ENCODE results near the gene RAP1GDS1. TPM values are rescaled to one million over a fixed set of nuclear protein-coding genes. Genes with fewer than 3 reads are reported as not detected.
"Not testable (repeated sequence)": the region's sequence is repeated elsewhere in the genome, so short reads cannot be mapped to it uniquely, and the experiment has no call there.

The RAP1GDS1 gene
- total RNA-seq, 1 donor from 2014 or later = 67.8 TPM

GRCh38 chr4:98448908-98449307 is 187.7 kb downstream of the RAP1GDS1 start:
- DNase-seq (ENCODE audit: low spot score) = peak; percentile 14
- H3K36me3 Mint-ChIP-seq (ENCODE audit: low read depth, unreplicated experiment) = peaks cover 8% of the 10 kb centered on the region
- no peaks in the 10 kb centered on the region for H3K4me1 Mint-ChIP-seq (ENCODE audit: unreplicated experiment)
- peaks cover 6% of the 10 kb centered on the region for H3K27me3 Mint-ChIP-seq (ENCODE audit: unreplicated experiment)
- no peak overlapping the region for H3K27ac Mint-ChIP-seq (ENCODE audit: unreplicated experiment)
- no peak overlapping the region for H3K4me3 Mint-ChIP-seq (ENCODE audit: unreplicated experiment)
- H3K9me3 Mint-ChIP-seq (ENCODE audit: unreplicated experiment) = no peaks in the 10 kb centered on the region
- TF ChIP-seq CTCF (IDR thresholded peaks at IDR 0.05; ENCODE audit: unreplicated experiment) = no peak

GRCh38 chr4:98452091-98452490 is 190.9 kb downstream of the RAP1GDS1 start:
- Mint-ChIP-seq H3K27me3 (ENCODE audit: unreplicated experiment) (no peaks in the 10 kb centered on the region), H3K4me1 (ENCODE audit: unreplicated experiment) (no peaks in the 10 kb centered on the region), H3K27ac (ENCODE audit: unreplicated experiment) (no peak overlapping the region), H3K36me3 (ENCODE audit: low read depth, unreplicated experiment) (peaks cover 6% of the 10 kb centered on the region), H3K9me3 (ENCODE audit: unreplicated experiment) (no peaks in the 10 kb centered on the region), H3K4me3 (ENCODE audit: unreplicated experiment) (no peak overlapping the region)
- DNase-seq (ENCODE audit: low spot score) = no peak
- TF ChIP-seq CTCF (IDR thresholded peaks at IDR 0.05; ENCODE audit: unreplicated experiment) = no peak

- peaks cover 13% of the 10 kb centered on the region for H3K36me3 Mint-ChIP-seq (ENCODE audit: low read depth, unreplicated experiment)
- not testable (repeated sequence) for DNase-seq (ENCODE audit: low spot score); H3K27ac Mint-ChIP-seq (ENCODE audit: unreplicated experiment); H3K4me3 Mint-ChIP-seq (ENCODE audit: unreplicated experiment); H3K4me1 Mint-ChIP-seq (ENCODE audit: unreplicated experiment); H3K9me3 Mint-ChIP-seq (ENCODE audit: unreplicated experiment); H3K27me3 Mint-ChIP-seq (ENCODE audit: unreplicated experiment)
Observed at GRCh38 chr4:98457422-98457821, 196.2 kb downstream of the RAP1GDS1 start.

GRCh38 chr4:98461121-98461865 is 200.1 kb downstream of the RAP1GDS1 start:
- H3K27ac Mint-ChIP-seq (ENCODE audit: unreplicated experiment); DNase-seq (ENCODE audit: low spot score); H3K4me3 Mint-ChIP-seq (ENCODE audit: unreplicated experiment); H3K4me1 Mint-ChIP-seq (ENCODE audit: unreplicated experiment); H3K27me3 Mint-ChIP-seq (ENCODE audit: unreplicated experiment); H3K9me3 Mint-ChIP-seq (ENCODE audit: unreplicated experiment): not testable (repeated sequence)
- peaks cover 13% of the 10 kb centered on the region for H3K36me3 Mint-ChIP-seq (ENCODE audit: low read depth, unreplicated experiment)

GRCh38 chr4:98462487-98462886 is 201.3 kb downstream of the RAP1GDS1 start:
- H3K27me3 Mint-ChIP-seq (ENCODE audit: unreplicated experiment) = no peaks in the 10 kb centered on the region

More at GRCh38 chr4:98462487-98462886, 201.3 kb downstream of the RAP1GDS1 start:
- no peaks in the 10 kb centered on the region for H3K9me3 Mint-ChIP-seq (ENCODE audit: unreplicated experiment)
- no peak overlapping the region for H3K4me3 Mint-ChIP-seq (ENCODE audit: unreplicated experiment)
- DNase-seq (ENCODE audit: low spot score) = no peak
- no peak for TF ChIP-seq CTCF (IDR thresholded peaks at IDR 0.05; ENCODE audit: unreplicated experiment)
- H3K27ac Mint-ChIP-seq (ENCODE audit: unreplicated experiment) = no peak overlapping the region
- H3K4me1 Mint-ChIP-seq (ENCODE audit: unreplicated experiment) = peaks cover under 1% of the 10 kb centered on the region
- peaks cover 7% of the 10 kb centered on the region for H3K36me3 Mint-ChIP-seq (ENCODE audit: low read depth, unreplicated experiment)
